NCI-H1436 treated with DMSO at 0.1 percent for 48 hours (cell line): ENCODE data around the gene C1orf198.
"Not testable (repeated sequence)": the region's sequence is repeated elsewhere in the genome, so short reads cannot be mapped to it uniquely, and the experiment has no call there.

Experiments
- DNase-seq: peaks from one replicate; lab custom pipeline; 2025; lab: John Stamatoyannopoulos, UW

The C1orf198 gene

GRCh38 chr1:230860617-230861384, 7.5 kb downstream of the C1orf198 start:
- DNase-seq: no peak

GRCh38 chr1:230858918-230859729, 9.2 kb downstream of the C1orf198 start:
- no peak for DNase-seq

DNA sequence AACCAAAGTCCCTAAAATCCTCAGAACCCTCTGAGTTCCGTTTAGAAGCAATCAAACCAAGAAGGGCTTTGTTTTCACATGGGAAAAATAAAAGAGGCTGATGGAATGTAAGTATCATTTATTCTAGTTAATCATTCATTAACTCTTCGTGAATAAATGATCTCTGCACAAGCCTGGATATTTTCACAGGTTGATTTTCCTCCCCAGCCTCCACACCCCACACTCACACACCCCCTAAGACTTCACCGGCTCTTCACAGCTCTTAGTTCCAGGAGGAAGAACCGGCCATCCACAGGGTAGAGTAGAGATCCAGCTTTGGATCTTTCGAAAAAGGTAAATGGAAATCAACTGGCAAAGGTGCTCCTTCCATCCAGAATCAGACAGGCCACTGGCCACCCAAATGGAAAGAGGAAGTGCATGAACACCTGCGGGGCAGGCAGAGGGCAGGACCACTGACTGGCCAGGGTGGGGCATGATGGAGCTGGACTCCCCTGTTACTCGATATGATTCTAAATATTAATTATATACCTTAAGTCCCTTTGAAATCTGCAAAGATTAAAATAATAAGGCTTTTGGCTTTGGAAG, 10.0 kb downstream of the C1orf198 start:
- no peak for DNase-seq

DNA sequence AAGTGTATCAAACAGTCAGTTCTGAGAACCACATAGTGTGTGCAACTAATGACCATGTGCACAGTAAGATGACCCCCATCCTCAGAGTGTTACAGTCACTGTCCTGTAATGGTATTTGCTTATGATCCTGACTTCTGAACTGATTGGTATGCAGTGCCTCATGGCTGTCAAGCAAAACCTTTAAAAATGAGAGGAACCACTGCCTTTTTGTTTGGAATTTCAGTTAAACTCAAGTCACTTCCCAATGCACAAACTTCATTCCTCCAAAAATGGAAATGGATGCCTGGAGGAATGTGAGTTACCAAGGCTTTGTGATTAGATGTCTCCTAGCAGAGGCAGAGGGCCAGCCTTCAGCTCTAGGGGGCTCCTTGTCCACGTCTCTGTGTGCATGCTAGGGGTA, 10.5 kb downstream of the C1orf198 start:
- no peak for DNase-seq

- no peak for DNase-seq
These were observed 11.2 kb downstream of the C1orf198 start for GRCh38 chr1:230857077-230857476.

- no peak for DNase-seq
These were observed 12.4 kb downstream of the C1orf198 start for GRCh38 chr1:230855886-230856285.

DNA sequence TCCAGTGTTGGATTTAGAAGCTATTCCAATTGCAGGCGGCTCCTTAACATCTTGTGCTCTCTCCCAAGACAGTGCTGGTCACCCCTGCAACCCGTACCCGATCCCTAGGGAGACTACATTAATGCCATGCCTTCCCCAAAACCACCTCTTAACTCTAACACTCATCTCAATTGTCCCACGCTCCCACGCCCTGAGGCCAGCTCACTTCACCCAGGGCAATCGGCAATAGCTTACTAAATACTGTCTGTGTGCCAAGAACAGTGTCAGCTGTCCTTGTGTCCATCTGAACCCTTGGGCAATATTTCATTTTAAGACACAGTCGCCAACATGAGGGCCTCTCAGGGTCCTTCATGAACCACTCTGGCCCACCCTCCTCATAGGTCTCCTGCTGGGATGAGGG, 13.9 kb downstream of the C1orf198 start:
- no peak for DNase-seq

DNA sequence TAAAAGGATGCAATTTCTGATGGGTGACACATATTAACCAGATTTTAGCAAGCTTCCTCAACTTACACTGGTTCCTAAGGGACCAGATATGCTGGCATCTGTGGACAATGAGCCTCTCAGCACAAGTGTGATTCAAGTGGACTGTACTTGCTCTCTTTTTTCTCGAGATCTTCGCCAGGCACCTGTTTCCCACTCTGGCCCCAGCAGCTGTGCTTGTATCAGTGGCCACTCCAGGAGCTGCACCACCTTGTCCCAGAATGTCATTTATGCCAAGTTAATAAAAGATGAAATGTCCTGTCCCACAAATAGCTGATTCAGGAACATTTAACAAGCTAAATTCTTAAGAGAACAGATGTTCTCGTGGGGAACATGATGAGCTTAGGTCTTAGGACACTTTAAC, 14.6 kb downstream of the C1orf198 start:
- no peak for DNase-seq

DNA sequence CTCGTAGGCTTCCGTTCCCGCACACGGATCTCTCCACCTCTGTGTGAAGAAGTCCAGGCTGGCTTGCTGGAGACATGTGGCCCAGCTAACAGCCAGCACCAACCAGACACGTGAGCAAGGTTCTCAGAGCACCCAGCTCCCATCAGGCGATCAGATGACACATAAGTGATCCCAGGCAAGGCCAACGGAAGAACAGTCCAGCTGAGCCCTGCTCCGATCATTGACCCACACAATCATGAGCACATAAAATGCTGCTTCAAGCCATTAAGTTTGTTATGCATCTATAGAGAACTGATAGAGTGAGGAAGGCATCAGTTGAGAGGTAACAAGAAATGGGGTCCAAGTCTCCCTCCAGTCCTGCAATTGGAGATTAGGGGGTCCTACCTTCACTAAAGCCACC, 15.4 kb downstream of the C1orf198 start:
- DNase-seq: no peak

DNA sequence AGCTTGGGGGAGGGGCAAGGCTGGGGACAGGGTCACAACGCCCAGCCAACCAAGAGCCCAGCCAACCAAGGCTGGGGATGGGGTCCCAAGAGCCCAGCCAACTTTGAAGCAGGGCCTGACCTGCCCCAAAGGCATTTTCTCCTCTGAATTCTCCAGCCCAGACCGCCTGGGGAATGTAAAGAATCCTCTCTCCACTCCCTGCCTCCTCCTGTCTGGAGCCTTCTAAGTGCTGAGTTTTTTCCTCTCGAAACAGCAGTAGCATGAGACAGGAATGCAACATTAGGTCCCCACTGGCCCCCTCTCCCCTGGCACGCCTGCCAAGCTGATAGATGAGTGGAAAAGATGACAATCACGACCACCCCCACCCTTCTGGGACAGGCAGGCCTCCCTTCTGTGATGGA, 17.0 kb downstream of the C1orf198 start:
- DNase-seq: no peak

DNA sequence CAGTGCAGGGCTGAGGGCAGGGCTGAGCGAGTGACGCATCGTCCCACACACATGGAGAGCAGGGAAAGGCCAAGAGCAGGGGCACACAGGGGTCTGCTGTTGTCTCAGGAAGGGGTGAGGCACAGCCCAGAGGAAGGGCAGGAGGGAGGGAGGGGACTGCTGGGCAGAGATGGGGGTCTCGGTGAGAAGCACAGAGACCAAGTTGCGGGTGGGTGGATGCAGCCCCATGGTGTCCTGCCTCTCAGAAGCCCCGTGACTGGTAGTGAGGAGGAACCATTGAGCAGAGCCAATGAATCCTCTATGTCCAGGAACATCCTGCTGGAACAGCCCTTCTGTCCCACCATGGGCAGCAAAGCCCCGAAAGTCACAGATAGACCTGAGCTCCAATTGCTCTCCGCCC, 17.8 kb downstream of the C1orf198 start:
- no peak for DNase-seq

DNA sequence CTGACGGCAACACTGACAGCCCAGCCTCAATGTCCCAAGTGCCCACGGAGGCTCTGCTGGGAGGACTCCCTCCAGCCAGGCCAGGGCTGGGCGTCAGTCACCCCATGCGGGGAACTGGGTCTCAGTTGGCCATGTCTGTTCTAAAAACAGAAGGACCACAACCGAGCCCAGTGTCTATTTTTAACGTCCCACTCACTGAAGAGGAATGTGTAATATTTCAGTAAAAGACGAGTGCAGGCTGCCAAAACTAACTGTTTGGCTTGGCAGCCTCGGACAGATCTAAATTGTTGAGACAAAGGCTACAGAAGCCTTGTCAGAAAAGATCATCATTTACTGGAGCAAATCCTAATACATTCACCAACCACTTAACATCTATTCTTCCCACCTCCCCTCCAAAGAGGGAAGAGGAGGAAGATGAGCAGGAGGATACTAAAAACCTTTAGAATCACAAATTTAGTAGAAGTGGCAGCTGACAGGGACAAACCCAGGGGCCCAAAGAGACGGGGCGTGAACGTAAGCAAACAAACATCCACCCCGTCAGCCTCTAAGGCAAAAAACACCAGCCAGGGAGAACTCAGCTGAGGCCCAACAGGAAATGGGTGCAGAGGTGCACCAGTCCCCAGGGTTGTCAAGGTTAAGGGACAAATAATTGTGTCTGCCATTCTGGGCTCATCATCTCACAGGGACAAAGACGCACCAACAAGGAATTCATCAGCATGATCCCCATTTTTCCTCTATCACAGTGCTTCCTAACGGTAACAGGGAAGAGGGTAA, 18.7 kb downstream of the C1orf198 start:
- no peak for DNase-seq

GRCh38 chr1:230848235-230848634, 20.1 kb downstream of the C1orf198 start:
- DNase-seq: no peak

DNA sequence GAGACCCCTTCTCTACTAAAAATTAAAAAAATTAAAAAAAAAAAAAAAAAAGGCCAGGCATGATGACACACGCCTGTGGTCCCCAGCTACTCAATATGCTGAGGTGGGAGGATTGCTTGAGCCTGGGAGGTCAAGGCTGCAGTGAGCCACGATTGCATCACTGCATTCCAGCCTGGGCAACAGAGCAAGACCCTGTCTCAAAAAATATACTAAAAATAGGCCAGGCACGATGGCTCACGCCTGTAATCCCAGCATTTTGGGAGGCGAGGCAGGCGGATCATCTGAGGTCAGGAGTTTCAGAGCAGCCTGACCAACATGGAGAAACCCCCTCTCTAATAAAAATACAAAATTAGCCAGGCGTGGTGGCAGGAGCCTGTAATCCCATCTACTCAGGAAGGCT, 23.1 kb downstream of the C1orf198 start:
- not testable (repeated sequence) for DNase-seq

DNA sequence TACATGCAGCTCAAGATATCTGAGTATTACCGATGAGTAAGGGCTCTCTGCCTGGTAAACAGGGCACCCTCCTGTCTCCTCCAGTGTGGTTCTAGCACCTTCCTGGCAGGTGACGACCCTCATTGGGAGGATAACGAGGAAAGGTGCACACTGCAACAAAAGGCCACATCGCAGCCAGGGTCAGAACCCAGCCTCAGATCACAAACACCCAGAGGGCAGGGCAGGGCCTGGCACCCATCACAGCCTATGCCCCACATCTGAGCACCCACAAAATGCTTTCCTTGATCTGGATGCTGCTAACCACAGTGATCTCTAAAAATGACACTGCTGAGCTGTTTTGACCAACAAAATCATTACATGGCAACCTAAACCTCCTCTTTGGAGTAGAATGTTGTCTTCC, 23.8 kb downstream of the C1orf198 start:
- DNase-seq: no peak

DNA sequence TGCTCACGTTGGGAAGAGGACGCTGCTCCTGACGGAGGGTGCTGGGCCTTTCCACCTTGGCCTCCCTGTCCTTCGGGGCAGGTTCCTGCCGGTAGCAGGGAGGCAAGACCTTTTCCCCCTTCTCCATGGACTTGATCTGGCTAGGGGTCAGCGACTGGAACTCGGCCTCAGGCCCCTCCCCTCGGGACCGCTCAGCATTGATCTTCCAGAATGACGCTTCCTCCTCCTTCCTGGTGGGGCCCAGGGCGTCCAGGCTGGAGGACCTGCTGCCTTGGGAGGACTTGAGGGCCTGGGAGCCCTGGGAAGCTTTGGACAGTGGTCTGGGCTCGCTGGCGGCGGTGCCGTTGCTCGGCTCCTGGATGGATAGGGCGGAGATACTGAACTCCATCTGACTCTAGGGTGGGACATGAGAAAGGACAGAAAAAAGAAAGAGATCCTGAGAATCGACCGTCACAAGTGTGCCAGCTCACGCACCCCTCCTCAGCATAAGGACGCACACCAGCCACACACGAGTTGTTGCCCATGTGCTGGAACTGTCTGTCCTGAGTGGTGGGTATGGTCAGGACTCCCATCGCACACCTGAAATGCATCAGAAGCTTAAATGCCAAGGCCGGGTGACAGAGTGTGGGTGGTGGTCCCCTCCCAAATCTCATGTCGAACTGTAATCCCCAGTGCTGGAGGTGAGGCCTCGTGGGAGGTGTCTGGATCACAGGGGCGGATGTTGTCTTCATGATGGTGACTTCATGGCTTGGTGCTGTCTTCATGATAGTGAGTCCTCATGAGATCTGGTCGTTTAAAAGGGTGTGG, 24.6 kb downstream of the C1orf198 start:
- DNase-seq: no peak

DNA sequence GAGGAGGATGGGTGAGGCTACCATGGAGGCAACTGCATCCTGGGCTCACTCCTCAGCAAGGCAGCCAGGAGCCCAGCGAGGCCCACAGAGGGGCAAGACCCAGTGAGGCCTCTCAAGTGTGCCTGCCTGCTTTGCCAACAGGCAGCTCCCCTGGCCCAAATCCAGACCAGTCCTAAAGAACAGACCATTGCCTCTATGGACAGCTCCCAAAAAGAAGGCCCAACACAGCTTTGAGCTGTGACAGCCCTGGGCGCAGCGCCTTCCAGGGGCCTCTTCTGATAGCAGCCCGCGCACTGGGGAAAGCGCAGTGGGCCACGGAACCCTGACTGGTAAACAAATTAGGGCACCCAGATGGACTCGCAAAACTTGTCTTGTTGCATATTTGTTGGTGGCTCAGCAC, 25.5 kb downstream of the C1orf198 start:
- no peak for DNase-seq

- no peak for DNase-seq
These were observed 29.1 kb downstream of the C1orf198 start for GRCh38 chr1:230839173-230839572.

- DNase-seq: no peak
These were observed 31.5 kb downstream of the C1orf198 start for GRCh38 chr1:230836793-230837192.

DNA sequence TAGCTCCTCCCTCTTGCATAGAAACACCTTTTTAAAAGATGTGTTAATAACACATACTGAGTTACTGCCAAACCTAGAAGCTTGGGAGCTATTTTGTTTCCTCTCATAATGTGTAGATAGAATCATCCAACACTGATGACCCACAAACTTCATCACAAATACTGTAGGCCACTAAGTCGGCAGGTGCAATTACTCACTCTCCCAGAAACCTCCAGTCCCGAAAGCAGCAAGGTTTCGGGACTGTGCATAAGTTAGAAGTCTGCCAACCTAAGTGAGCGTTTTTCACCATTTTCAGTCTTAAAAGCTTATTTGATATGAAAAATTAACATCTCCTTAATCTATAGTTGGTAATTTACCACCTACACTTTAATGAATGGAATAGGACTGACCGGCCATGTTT, 32.0 kb downstream of the C1orf198 start:
- no peak for DNase-seq

- DNase-seq: no peak
These were observed 34.0 kb downstream of the C1orf198 start for GRCh38 chr1:230834292-230834691.
